ENCODE results near the gene CBLN3.

The CBLN3 gene

DNA sequence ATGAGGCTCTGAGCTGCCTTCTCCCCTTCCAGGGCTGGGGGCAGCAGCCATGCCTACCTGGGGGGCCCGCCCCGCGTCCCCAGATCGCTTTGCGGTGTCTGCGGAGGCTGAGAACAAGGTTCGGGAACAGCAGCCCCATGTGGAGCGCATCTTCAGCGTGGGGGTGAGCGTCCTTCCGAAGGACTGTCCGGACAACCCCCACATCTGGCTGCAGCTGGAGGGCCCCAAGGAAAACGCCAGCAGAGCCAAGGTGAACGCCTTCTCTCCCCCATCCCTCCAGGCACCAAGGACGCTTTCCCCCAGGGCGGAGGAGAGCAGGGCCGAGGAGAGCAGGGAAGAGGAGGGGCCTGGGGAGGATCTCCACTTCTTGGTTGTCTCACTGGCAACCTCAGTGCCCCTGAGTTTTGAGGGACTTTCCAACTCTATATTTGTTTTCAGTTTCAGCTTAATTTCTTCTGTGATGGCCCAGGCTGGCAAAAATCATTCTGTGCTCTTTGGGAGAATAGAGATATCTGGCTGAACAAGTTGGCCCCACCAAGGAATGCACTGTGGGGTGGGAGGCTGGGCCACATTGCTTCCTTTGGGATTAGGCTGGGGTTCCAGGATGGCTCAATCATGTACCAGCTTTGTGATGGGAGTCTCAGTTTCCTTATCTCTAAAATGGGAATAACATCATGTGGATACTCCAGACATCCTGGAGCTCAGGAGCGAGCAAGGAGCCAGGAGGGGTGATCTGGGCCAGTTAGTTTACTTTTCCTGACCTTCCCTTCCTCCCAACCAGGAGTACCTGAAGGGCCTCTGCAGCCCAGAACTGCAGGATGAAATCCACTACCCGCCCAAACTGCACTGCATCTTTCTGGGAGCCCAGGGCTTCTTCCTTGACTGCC, 1.5 kb upstream of the CBLN3 start:
- Histone ChIP-seq H3K4me3 (peak overlapping the region; percentile 78 to 91 (median 84)), H3K36me3 (peaks cover 22 to 38% (median 31%) of the 10 kb centered on the region in 11 experiments), H3K4me2 (peak overlapping the region; percentile 88 to 99 (median 98)), H3K27ac (peak overlapping the region; percentile 96 to 99 (median 98)), H4K20me1 (peaks cover 4 to 36% (median 21%) of the 10 kb centered on the region in 11 experiments; a peak in 15 of 22 replicates), H3K27me3 (no peaks in the 10 kb centered on the region), H3K9ac (peak overlapping the region; percentile 94 to 99 (median 97)), H3K9me3 (replicated peaks in 1 of 11) (no peaks in the 10 kb centered on the region), H3K4me1 (peaks cover 61 to 93% (median 87%) of the 10 kb centered on the region in 10 experiments)
- TF ChIP-seq Cebpa-rat (IDR thresholded peaks at IDR 0.05) = no peak

DNA sequence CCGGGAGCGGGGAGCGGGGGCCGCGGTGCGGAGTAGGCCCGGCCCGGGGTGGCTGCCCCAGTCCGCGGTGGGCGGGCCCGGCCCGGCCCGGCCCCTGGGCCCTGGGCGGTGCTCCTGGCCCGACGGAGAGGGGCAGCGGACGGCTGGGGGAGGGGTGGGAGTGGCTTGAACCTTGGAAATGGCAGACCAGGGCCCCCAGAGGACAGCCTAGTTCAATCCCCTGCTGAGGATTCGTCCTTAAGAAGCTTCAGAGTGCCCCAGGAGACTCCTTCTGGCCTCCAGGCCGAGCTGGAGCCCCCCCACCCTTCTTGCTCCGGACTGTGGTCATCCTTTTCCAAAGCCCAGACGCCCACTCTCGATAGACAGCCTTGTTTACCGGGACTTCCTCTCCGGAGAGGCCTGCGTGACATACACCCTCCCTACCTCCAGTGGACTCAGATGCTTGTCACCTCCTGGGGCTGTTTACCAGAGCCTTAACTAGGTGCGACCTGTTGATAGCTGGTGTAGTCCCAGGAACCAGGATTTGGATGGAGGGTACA, 744 bp upstream of the CBLN3 start:
- Histone ChIP-seq H3K27ac (peak overlapping the region; percentile 96 to 99 (median 98)), H3K9me3 (replicated peaks in 1 of 11) (no peaks in the 10 kb centered on the region)
- TF ChIP-seq Cebpa-rat (IDR thresholded peaks at IDR 0.05) = no peak

DNA sequence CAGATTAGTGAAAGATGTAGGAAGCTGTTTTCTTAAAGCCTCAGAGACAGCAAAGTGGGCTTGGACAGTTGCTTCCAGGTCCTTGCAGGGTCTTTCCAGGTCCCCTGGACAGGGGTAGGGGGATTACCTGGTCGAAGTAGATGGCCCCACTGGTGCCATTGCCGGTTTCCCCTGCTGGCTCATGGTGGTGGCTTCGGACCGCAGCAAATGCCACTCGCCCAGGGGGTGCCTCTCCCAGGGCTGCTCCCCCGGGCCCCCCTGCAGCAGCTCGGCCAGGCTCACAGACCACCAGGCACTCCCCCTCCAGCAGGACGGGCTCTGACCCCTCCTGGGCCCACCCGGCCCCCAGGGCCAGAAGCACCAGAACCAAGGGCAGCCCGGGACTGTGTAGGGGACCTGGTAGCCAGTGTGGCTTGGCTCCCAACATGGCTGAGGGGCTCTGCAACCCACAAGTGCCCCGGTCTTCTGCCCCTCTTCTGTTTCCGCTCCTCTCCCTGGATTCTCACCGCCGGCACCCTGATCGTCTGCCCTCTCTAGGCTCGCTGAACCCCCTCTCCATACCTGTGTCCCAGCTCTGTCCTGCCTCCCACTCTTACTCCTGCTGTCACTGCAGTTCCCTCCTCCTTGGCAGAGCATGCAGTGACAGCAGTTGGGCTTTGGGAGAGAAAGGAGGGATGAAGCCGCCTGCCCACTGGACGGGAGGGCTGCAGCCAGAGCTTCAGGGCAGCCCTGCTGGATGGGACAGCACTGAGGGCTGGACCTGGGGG, 657 bp downstream of the CBLN3 start:
- peak overlapping the region; percentile 96 to 99 (median 98) for H3K27ac ChIP-seq
- peaks cover 54 to 89% (median 82%) of the 10 kb centered on the region in 10 experiments for H3K4me1 ChIP-seq
- H3K4me3 ChIP-seq = peak overlapping the region in 7 of 10 experiments; percentile 82 to 91 (median 83); a peak in 9 of 20 replicates
- H3K36me3 ChIP-seq = peaks cover 18 to 20% (median 19%) of the 10 kb centered on the region in 11 experiments
- H3K9ac ChIP-seq = peak overlapping the region; percentile 94 to 99 (median 97)
- no peaks in the 10 kb centered on the region for H3K27me3 ChIP-seq
- H3K9me3 ChIP-seq (replicated peaks in 1 of 11) = no peaks in the 10 kb centered on the region
- H4K20me1 ChIP-seq = peaks cover 4 to 29% (median 21%) of the 10 kb centered on the region in 11 experiments; a peak in 15 of 22 replicates
- peak overlapping the region; percentile 88 to 99 (median 98) for H3K4me2 ChIP-seq
- no peak for TF ChIP-seq Cebpa-rat (IDR thresholded peaks at IDR 0.05)

More for the DNA sequence above, 744 bp upstream of the CBLN3 start:
- H4K20me1 ChIP-seq = peaks cover 4 to 29% (median 21%) of the 10 kb centered on the region in 11 experiments; a peak in 15 of 22 replicates
- peak overlapping the region; percentile 94 to 99 (median 97) for H3K9ac ChIP-seq
- H3K27me3 ChIP-seq = no peaks in the 10 kb centered on the region
- peaks cover 22 to 34% (median 28%) of the 10 kb centered on the region in 11 experiments for H3K36me3 ChIP-seq
- peak overlapping the region; percentile 88 to 99 (median 98) for H3K4me2 ChIP-seq
- H3K4me3 ChIP-seq = peak overlapping the region; percentile 78 to 91 (median 84)
- peaks cover 61 to 93% (median 86%) of the 10 kb centered on the region in 10 experiments for H3K4me1 ChIP-seq

DNA sequence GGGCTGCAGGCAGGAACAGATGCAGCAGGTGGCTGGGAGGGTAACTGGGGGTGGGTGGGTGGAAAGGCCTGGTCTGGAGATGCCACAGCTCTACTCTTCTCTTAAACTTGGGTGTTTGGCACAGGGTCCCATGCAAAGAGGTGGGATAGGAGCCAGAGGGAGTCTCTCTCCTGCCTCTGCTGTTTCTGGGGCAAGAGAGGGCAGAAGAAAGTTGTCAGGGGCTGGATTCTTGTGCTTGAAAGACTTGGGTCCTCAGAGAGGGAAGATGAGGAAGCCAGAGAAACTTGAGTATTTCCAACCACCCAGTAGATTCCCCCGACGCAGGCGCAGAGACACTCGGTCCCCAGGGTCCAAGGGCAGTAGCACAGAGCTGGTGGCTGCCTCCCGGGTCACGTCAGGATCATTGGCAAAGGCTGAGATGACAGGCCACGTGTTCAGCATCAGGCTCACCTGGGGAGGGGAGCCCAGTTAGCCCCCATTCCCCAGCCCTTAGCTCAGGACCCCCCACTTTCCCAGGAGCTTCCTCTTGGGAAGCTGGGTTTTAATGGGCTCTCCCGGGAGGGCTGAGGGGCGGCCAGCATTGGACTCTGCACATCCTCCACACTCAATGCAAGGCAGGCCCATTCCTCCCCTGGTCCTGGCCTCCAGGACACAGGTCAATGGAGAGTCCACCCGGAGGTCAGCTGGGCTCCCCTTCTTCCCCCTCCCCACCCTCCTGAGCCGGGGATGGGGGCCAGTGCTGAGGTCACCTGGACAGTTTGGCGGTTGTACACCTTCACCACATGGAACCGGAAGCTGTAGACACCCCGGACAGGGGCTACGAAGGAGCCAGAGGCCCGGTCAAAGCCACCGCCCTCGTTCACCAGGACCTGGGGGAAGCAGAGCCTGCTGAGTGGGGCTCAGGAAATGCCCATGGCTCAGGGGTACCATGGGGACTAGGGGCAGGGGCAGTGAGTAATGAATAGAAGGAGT, 1.6 kb downstream of the CBLN3 start:
- Histone ChIP-seq H4K20me1 (peaks cover 4 to 23% (median 19%) of the 10 kb centered on the region in 11 experiments; a peak in 15 of 22 replicates), H3K9me3 (replicated peaks in 1 of 11) (no peaks in the 10 kb centered on the region), H3K36me3 (peaks cover 9 to 10% (median 9%) of the 10 kb centered on the region in 11 experiments), H3K4me2 (peak overlapping the region; percentile 26 to 99 (median 98)), H3K9ac (peak overlapping the region in 2 of 11 experiments; percentile 19 to 98; a peak in 4 of 22 replicates), H3K4me3 (no peak overlapping the region), H3K27ac (peak overlapping the region in 7 of 11 experiments; percentile 8 to 49 (median 36); a peak in 9 of 22 replicates), H3K27me3 (peaks cover 0 to 4% (median 0%) of the 10 kb centered on the region in 11 experiments; a peak in 1 of 22 replicates), H3K4me1 (peaks cover 59 to 89% (median 81%) of the 10 kb centered on the region in 10 experiments)
- TF ChIP-seq Cebpa-rat (IDR thresholded peaks at IDR 0.05) = no peak

DNA sequence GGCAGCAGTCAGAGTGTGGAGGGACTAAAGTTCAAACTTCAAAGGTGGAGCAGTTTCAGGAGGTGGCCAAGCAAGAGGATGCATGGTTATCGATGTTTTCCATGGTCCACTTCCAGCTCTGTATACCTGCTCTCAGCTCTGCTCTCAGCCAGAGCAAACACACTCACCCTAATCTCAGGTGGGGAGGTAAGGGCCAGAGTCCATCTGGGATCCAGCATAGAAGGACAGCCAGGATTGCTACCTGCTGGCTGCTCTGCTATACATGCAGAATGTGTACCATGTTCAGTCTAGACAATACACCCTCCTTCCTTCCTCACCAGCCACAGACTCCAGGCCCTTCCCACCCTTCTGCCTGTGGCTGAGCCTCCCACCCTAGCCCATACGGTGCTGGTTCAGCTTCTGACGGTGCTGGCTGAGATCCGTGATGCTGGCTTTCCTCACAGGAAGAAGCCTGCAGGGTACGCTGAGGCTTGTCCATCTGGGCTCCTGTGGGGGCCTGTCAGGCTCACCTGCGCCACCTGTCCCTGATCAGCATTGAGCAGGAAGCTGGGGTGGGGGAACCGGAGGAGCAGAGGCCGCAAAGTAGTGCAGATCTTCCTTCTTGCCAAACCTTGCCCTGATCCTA, 2.4 kb downstream of the CBLN3 start:
- H4K20me1 ChIP-seq = peaks cover under 1 to 15% (median 12%) of the 10 kb centered on the region in 11 experiments; a peak in 15 of 22 replicates
- H3K27me3 ChIP-seq = peaks cover 0 to 4% (median 0%) of the 10 kb centered on the region in 11 experiments; a peak in 1 of 22 replicates
- H3K9me3 ChIP-seq (replicated peaks in 1 of 11) = no peaks in the 10 kb centered on the region
- peak overlapping the region in 8 of 11 experiments; percentile 37 to 99 (median 98); a peak in 16 of 22 replicates for H3K4me2 ChIP-seq
- H3K36me3 ChIP-seq = peaks cover under 1 to 2% (median 1%) of the 10 kb centered on the region in 11 experiments; a peak in 18 of 22 replicates
- H3K4me3 ChIP-seq = no peak overlapping the region
- no peak overlapping the region for H3K27ac ChIP-seq
- peaks cover 59 to 89% (median 81%) of the 10 kb centered on the region in 10 experiments for H3K4me1 ChIP-seq
- no peak for TF ChIP-seq Cebpa-rat (IDR thresholded peaks at IDR 0.05)
- peak overlapping the region in 1 of 11 experiments; percentile 3; a peak in 1 of 22 replicates for H3K9ac ChIP-seq

DNA sequence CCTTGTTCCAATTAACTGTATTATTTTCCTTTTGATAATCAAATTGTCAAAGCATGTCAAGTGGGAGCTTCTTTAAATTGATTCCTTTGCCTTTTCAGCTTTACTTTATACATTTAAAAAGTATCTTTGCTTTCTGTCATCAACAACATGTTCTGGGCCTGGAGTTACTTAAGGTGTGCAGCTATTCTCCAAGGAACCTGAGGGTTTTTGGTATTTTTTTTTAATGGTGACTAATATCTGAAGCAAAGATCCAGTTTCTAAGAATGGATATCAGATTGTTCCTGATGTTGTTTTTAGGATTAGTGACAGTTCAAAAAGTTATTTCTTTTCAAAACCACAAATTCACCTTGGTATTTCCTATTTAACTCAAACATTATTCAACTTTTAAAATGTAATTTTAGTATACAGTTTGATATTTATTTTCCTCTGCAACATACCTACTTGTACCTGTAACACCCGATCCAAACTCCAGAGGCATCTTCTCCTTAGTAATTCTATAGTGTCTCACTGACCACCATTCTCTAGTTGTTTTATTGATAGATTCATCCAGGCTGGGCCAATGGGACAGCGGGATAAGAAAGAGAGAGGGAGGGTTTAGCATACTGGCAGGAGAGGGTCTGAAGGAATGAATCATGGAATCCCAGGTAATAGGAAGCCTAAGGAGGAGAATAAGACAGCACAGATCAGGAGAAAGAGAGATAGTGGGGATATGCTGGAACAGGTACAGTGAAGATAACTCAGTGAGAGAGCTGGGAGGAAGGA, 3.1 kb downstream of the CBLN3 start:
- peaks cover 0 to 4% (median 0%) of the 10 kb centered on the region in 11 experiments; a peak in 1 of 22 replicates for H3K27me3 ChIP-seq
- H3K9ac ChIP-seq = no peak overlapping the region
- peaks cover 0 to 10% (median 7%) of the 10 kb centered on the region in 11 experiments; a peak in 12 of 22 replicates for H4K20me1 ChIP-seq
- H3K27ac ChIP-seq = no peak overlapping the region
- peaks cover 54 to 89% (median 81%) of the 10 kb centered on the region in 10 experiments for H3K4me1 ChIP-seq
- no peak for TF ChIP-seq Cebpa-rat (IDR thresholded peaks at IDR 0.05)
- peak overlapping the region in 9 of 11 experiments; percentile 30 to 99 (median 98); a peak in 17 of 22 replicates for H3K4me2 ChIP-seq
- no peaks in the 10 kb centered on the region for H3K36me3 ChIP-seq
- no peaks in the 10 kb centered on the region for H3K9me3 ChIP-seq (replicated peaks in 1 of 11)
- no peak overlapping the region for H3K4me3 ChIP-seq

All from BLaER1 treated with 17β-estradiol and CSF1 and Interleukin-3, amounts not matched to agents 10 nM and 100 nM (cell line).